Adrenal gland (tissue), 5 donors: ENCODE results near the gene URM1.

Experiments
- CTCF ChIP-seq, 6 experiments: fragments of 450-650 bp in 4 of 6; fragments of 200-600 bp in 2 of 6; sonication (generic) in 1 of 6; IDR thresholded peaks; 1 replicate in 5 of 6; 2 replicates in 1 of 6; pipeline versions ENCODE4 v1.5.1 to v1.8.0; 2016 to 2021; ENCODE audit warnings: antibody characterized with exemption in 6 of 6, mild to moderate bottlenecking in 2 of 6, moderate library complexity in 1 of 6
- POLR2A ChIP-seq, 2 donors: fragments of 450-650 bp; IDR thresholded peaks; one replicate each; pipeline ENCODE4 v1.6.1; 2017; ENCODE audit warnings: antibody characterized with exemption in 2 of 2, mild to moderate bottlenecking in 2 of 2, moderate library complexity in 1 of 2
- donor health status: DM: no; HTN: no; CAD: no.

- TF ChIP-seq CTCF (IDR thresholded peaks at IDR 0.05) (no peak), POLR2A (IDR thresholded peaks at IDR 0.05) (no peak)
Observed at GRCh38 chr9:128414461-128414860, 43.3 kb downstream of the URM1 start.
